Endothelial cell of umbilical vein (primary cell): ENCODE measurements around the gene ATP6V0D1. TPM values are rescaled to one million over a fixed set of nuclear protein-coding genes. Genes with fewer than 3 reads are reported as not detected.

ENCODE experiments used
- BruUV-seq: library from RNA; stranded (reverse); fragments of 400-500 nt; replicated peaks from 2 replicates; lab custom pipeline; 2021; lab: Mats Ljungman, UMichigan
- CTCF ChIA-PET: fragments of 300-600, 350-600 bp; sonication (Branson Sonifier 250); formaldehyde crosslinking; loops from one replicate; lab custom pipeline; 2021; ENCODE audit warnings: antibody characterized with exemption, inconsistent platforms; lab: Charles Lee
- POLR2A ChIA-PET: fragments of 300-600, 350-600 bp; sonication (Branson Sonifier 250); formaldehyde crosslinking; loops from one replicate; lab custom pipeline; 2021; ENCODE audit warnings: antibody characterized with exemption, inconsistent platforms; lab: Charles Lee
- DNase-seq: peaks from one replicate; pipeline ENCODE4 v3.0.0-alpha.2; 2011; ENCODE audit warnings: low read depth, low spot score
- FAIRE-seq: peaks from 2 replicates; lab custom pipeline; 2011; peaks lifted over from hg19 to GRCh38; lab: Jason Lieb, UNC
- H2AFZ ChIP-seq: 2 replicates; pipeline ENCODE4 v1.6.0; 2012; ENCODE audit warnings: low read depth, low read length, control low read depth, inconsistent platforms
- H3K27ac ChIP-seq: 2 replicates; pipeline ENCODE4 v1.5.1; 2011; ENCODE audit warnings: low read depth, mild to moderate bottlenecking, control low read depth, low read length, moderate library complexity; ENCODE audit not compliant: insufficient read depth
- H3K27me3 ChIP-seq, 2 experiments: 2 replicates each; pipeline versions ENCODE4 v1.6.0 to v1.6.1; 2011; ENCODE audit warnings: low read length in 2 of 2, mixed read lengths in 1 of 2; ENCODE audit not compliant: control insufficient read depth in 2 of 2, insufficient read depth in 2 of 2
- H3K36me3 ChIP-seq, 2 experiments: 2 replicates in 1 of 2; 3 replicates in 1 of 2; pipeline ENCODE4 v1.5.1; 2011; ENCODE audit warnings: low read length in 2 of 2, mild to moderate bottlenecking in 1 of 2, moderate library complexity in 1 of 2; ENCODE audit not compliant: control insufficient read depth in 2 of 2, insufficient read depth in 2 of 2; ENCODE audit errors: extremely low read depth in 1 of 2
- H3K4me1 ChIP-seq: 3 replicates; pipeline ENCODE4 v1.5.1; 2011; ENCODE audit warnings: mild to moderate bottlenecking, low read length; ENCODE audit not compliant: control insufficient read depth, insufficient read depth; ENCODE audit errors: extremely low read depth
- H3K4me2 ChIP-seq: 2 replicates; pipeline ENCODE4 v1.6.1; 2011; ENCODE audit warnings: low read length, control low read depth, mixed read lengths; ENCODE audit not compliant: insufficient read depth
- H3K4me3 ChIP-seq, 3 experiments: fragments of 200-600 bp in 1 of 3; sonication (generic), shearing (Covaris generic) in 1 of 3; replicated peaks in 1 of 3; 2 replicates each; pipeline ENCODE4 v1.5.1; 2011 to 2016; ENCODE audit warnings: control low read depth in 3 of 3, low read length in 3 of 3, mild to moderate bottlenecking in 2 of 3, inconsistent platforms in 1 of 3, low read depth in 1 of 3, moderate library complexity in 1 of 3; ENCODE audit not compliant: insufficient read depth in 1 of 3
- H3K79me2 ChIP-seq: 2 replicates; pipeline ENCODE4 v1.6.0; 2012; ENCODE audit warnings: low read length, inconsistent platforms; ENCODE audit not compliant: control insufficient read depth, insufficient read depth
- H3K9ac ChIP-seq: replicated peaks from 2 replicates; pipeline ENCODE3; 2011; ENCODE audit warnings: low read length, control low read depth; ENCODE audit not compliant: insufficient read depth; ENCODE audit errors: extremely low read depth
- H3K9me1 ChIP-seq: replicated peaks from 3 replicates; pipeline ENCODE4 v1.6.0; 2011; ENCODE audit warnings: mild to moderate bottlenecking, low read length; ENCODE audit not compliant: control insufficient read depth, insufficient read depth; ENCODE audit errors: extremely low read depth
- H3K9me3 ChIP-seq: replicated peaks from 2 replicates; pipeline ENCODE4 v1.5.1; 2012; ENCODE audit warnings: low read length, inconsistent platforms; ENCODE audit not compliant: control insufficient read depth, insufficient read depth
- H4K20me1 ChIP-seq: replicated peaks from 2 replicates; pipeline ENCODE3; 2011; ENCODE audit warnings: mild to moderate bottlenecking, low read length; ENCODE audit not compliant: control insufficient read depth, insufficient read depth; ENCODE audit errors: extremely low read depth
- EZH2 ChIP-seq: IDR thresholded peaks from 2 replicates; pipeline ENCODE4 v1.6.1; 2012; ENCODE audit warnings: borderline replicate concordance, low read depth, mild to moderate bottlenecking, moderate library complexity, low read length, inconsistent platforms; ENCODE audit not compliant: severe bottlenecking
- FOS ChIP-seq: IDR thresholded peaks from 2 replicates; pipeline ENCODE4 v1.6.1; 2011; ENCODE audit warnings: mild to moderate bottlenecking, low read length, moderate library complexity, borderline replicate concordance; ENCODE audit not compliant: insufficient read depth
- GATA2 ChIP-seq: IDR thresholded peaks from 2 replicates; pipeline ENCODE4 v1.7.0; 2011; ENCODE audit warnings: low read depth, mild to moderate bottlenecking, moderate library complexity, mixed read lengths, low read length; ENCODE audit not compliant: insufficient read length, insufficient read depth
- JUN ChIP-seq: IDR thresholded peaks from 2 replicates; pipeline ENCODE4 v1.6.1; 2011; ENCODE audit warnings: borderline replicate concordance, low read depth; ENCODE audit not compliant: insufficient read length, insufficient read depth
- MYC ChIP-seq: IDR thresholded peaks from one replicate; pipeline ENCODE4 v1.6.1; 2011; ENCODE audit warnings: mild to moderate bottlenecking, low read depth, low read length
- POLR2A ChIP-seq: IDR thresholded peaks from 2 replicates; pipeline ENCODE4 v1.6.1; 2012; ENCODE audit warnings: low read depth, mild to moderate bottlenecking, control low read depth, low read length
- POLR2AphosphoS5 ChIP-seq: IDR thresholded peaks from 2 replicates; pipeline ENCODE4 v1.6.1; 2012; ENCODE audit warnings: low read depth, mild to moderate bottlenecking, control low read depth, low read length, moderate library complexity; ENCODE audit not compliant: insufficient read depth
- dilution Hi-C: fragments of 300-500 bp; cut with MboI; formaldehyde crosslinking; loops from one replicate; pipeline ENCODE4 v1.15.0; 2019; ENCODE audit warnings: low sequenced_read_pairs; ENCODE audit not compliant: extremely low pct_ligation_motif_present
- intact Hi-C: fragments of 100-400 bp; cut with micrococcal nuclease; formaldehyde crosslinking; loops from one replicate; pipeline ENCODE4 v1.10.0; 2022
- polyA plus RNA-seq, 4 experiments: library from polyadenylated mRNA; depleted of rRNA in 3 of 4; stranded (reverse) in 3 of 4; unstranded in 1 of 4; fragments of >200 nt; gene quantifications; 2 replicates each; pipeline versions ENCODE4 v1.2.1 to v1.2.3, GENCODE V29; 2011 to 2012; ENCODE audit warnings: missing spikeins in 1 of 4
- total RNA-seq: library from RNA; stranded (reverse); gene quantifications from 2 replicates; pipeline ENCODE4 v1.2.3, GENCODE V29; 2021
- TF ChIP-seq, protein P1 (sequence below): IDR thresholded peaks from 2 replicates; pipeline ENCODE4 v1.6.1; 2011; ENCODE audit not compliant: insufficient read depth, insufficient read length
- TF ChIP-seq, protein P2 (sequence below), 2 donors: IDR thresholded peaks; 1 replicate in 1 of 2; 2 replicates in 1 of 2; pipeline ENCODE4 v1.5.1; 2011; ENCODE audit warnings: low read length in 2 of 2, mild to moderate bottlenecking in 2 of 2, moderate library complexity in 2 of 2, control low read depth in 1 of 2, inconsistent platforms in 1 of 2, low read depth in 1 of 2; ENCODE audit not compliant: insufficient read depth in 1 of 2; ENCODE audit errors: extremely low read depth in 1 of 2

Gene ATP6V0D1
- total and polyA plus RNA-seq, 2 donors (not counting 3 experiments of a cell fraction or from before 2014, with no cell fraction given), result 82.8 to 232 TPM

DNA sequence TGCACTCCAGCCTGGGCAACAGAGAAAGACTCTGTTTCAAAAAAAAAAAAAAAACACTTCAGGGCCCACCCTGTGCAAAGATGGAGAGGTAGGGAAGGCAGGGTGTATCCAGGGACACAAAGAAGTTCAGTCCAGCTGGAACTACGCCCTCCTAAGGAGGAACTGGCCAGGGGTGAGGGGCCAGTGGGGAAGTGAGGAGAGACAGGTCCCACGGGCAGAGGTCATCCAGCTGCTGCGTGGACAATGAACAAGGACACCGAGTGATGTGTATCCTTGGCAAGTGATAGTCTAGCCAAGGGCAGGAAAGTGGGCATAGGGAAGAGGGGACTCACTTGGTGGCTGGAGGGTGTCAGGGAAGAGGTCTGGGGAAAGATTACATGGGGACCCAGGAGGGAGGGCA is 38.3 kb upstream of the ATP6V0D1 start:
- BruUV-seq, result no TSS peak
- FAIRE-seq, result no peak

More for the DNA sequence above, 38.3 kb upstream of the ATP6V0D1 start:
- TF ChIP-seq, protein P1, sequence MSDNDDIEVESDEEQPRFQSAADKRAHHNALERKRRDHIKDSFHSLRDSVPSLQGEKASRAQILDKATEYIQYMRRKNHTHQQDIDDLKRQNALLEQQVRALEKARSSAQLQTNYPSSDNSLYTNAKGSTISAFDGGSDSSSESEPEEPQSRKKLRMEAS, result no peak
- TF ChIP-seq EZH2 (no peak), POLR2AphosphoS5 (no peak), JUN (no peak), GATA2 (no peak), MYC (no peak), FOS (no peak), POLR2A (no peak)
- TF ChIP-seq, protein P2, sequence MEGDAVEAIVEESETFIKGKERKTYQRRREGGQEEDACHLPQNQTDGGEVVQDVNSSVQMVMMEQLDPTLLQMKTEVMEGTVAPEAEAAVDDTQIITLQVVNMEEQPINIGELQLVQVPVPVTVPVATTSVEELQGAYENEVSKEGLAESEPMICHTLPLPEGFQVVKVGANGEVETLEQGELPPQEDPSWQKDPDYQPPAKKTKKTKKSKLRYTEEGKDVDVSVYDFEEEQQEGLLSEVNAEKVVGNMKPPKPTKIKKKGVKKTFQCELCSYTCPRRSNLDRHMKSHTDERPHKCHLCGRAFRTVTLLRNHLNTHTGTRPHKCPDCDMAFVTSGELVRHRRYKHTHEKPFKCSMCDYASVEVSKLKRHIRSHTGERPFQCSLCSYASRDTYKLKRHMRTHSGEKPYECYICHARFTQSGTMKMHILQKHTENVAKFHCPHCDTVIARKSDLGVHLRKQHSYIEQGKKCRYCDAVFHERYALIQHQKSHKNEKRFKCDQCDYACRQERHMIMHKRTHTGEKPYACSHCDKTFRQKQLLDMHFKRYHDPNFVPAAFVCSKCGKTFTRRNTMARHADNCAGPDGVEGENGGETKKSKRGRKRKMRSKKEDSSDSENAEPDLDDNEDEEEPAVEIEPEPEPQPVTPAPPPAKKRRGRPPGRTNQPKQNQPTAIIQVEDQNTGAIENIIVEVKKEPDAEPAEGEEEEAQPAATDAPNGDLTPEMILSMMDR (IDR thresholded peaks at IDR 0.05; ENCODE audit: extremely low read depth in 1 of 2, insufficient read depth in 1 of 2, low read depth in 1 of 2, low read length in 2 of 2), result no peak
- Histone ChIP-seq H3K4me1 (peaks cover 16% of the 10 kb centered on the region), H3K27ac (no peak overlapping the region), H4K20me1 (no peaks in the 10 kb centered on the region), H3K79me2 (no peaks in the 10 kb centered on the region), H3K9me3 (no peaks in the 10 kb centered on the region), H2AFZ (no peak overlapping the region), H3K27me3 (no peaks in the 10 kb centered on the region), H3K4me2 (no peak overlapping the region), H3K36me3 (no peaks in the 10 kb centered on the region), H3K4me3 (no peak overlapping the region), H3K9me1 (no peaks in the 10 kb centered on the region), H3K9ac (no peak overlapping the region)
- intact Hi-C loops (no loop called here), dilution Hi-C loops (no loop called here)
- CTCF ChIA-PET, result interaction anchor here (2.9 to 7.3 kb wide), 3 partner anchors 14 to 149 kb away, joined by 40 to 246 read pairs (median 163); partner anchors contain the start of genes C16orf86 and ENKD1
- no peak for DNase-seq
- POLR2A ChIA-PET, result no interaction called here
